GM12878 (cell line): Measurements from ENCODE around the gene CD2AP. TPM values are rescaled to one million over a fixed set of nuclear protein-coding genes. Genes with fewer than 3 reads are reported as not detected.

Experiments used
- ATAC-seq: fragments of 200-7000 bp; cut with Tn5 transposase; 3 replicates; pipeline ENCODE4 v1.9.1; 2020; ENCODE audit warnings: mild to moderate bottlenecking, moderate library complexity
- BruUV-seq: library from RNA; stranded (reverse); fragments of 400-500 nt; replicated peaks from 2 replicates; lab custom pipeline; 2021; lab: Mats Ljungman, UMichigan
- CTCF ChIA-PET: fragments of 300-600 bp; sonication (Branson Sonifier 250); formaldehyde crosslinking; extraction: SDS; loops from one replicate; lab custom pipeline; 2021; ENCODE audit warnings: inconsistent platforms; lab: Yijun Ruan, JAX
- POLR2A ChIA-PET: fragments of 350-600 bp; formaldehyde crosslinking; extraction: SDS; loops from one replicate; lab custom pipeline; 2021; ENCODE audit warnings: inconsistent platforms; lab: Charles Lee
- RAD21 ChIA-PET: fragments of 300-600 bp; sonication (Branson Sonifier 250); formaldehyde crosslinking; loops from one replicate; lab custom pipeline; 2023; ENCODE audit warnings: antibody characterized with exemption; ENCODE audit not compliant: unreplicated experiment; lab: Charles Lee
- SMC1A ChIA-PET: fragments of 300-600 bp; sonication (Branson Sonifier 250); formaldehyde crosslinking; loops from one replicate; lab custom pipeline; 2023; ENCODE audit not compliant: unreplicated experiment, uncharacterized antibody; lab: Charles Lee
- DNase-seq: peaks from one replicate; pipeline ENCODE4 v3.0.0-alpha.2; 2011; ENCODE audit warnings: low read depth, low spot score
- FAIRE-seq: peaks from 3 replicates; lab custom pipeline; 2011; peaks lifted over from hg19 to GRCh38; lab: Jason Lieb, UNC
- H2AFZ ChIP-seq: 2 replicates; pipeline ENCODE4 v1.6.0; 2011; ENCODE audit warnings: low read depth, low read length, control low read depth; ENCODE audit not compliant: control insufficient read depth
- H3K27ac ChIP-seq: 2 replicates; pipeline ENCODE4 v1.5.1; 2011; ENCODE audit warnings: control low read depth; ENCODE audit not compliant: control insufficient read depth, insufficient read depth
- H3K27me3 ChIP-seq, 2 experiments: replicated peaks in 1 of 2; 2 replicates each; pipeline versions ENCODE4 v1.6.0 to v1.6.1; 2011; ENCODE audit warnings: low read length in 1 of 2; ENCODE audit not compliant: control insufficient read depth in 2 of 2, insufficient read depth in 2 of 2
- H3K36me3 ChIP-seq, 2 experiments: 2 replicates each; pipeline ENCODE4 v1.5.1; 2011; ENCODE audit warnings: low read length in 1 of 2; ENCODE audit not compliant: control insufficient read depth in 2 of 2, insufficient read depth in 2 of 2
- H3K4me1 ChIP-seq: 2 replicates; pipeline ENCODE4 v1.6.1; 2011; ENCODE audit warnings: mild to moderate bottlenecking, low read length, moderate library complexity, mixed read lengths; ENCODE audit not compliant: control insufficient read depth, insufficient read depth
- H3K4me2 ChIP-seq: 2 replicates; pipeline ENCODE4 v1.6.0; 2011; ENCODE audit warnings: control low read depth; ENCODE audit not compliant: control insufficient read depth, insufficient read depth
- H3K4me3 ChIP-seq: fragments of 200-600 bp; sonication (generic); 2 replicates; pipeline ENCODE4 v1.5.1; 2016
- H3K79me2 ChIP-seq: 2 replicates; pipeline ENCODE4 v1.6.0; 2011; ENCODE audit warnings: low read length; ENCODE audit not compliant: control insufficient read depth, insufficient read depth
- H3K9ac ChIP-seq: 2 replicates; pipeline ENCODE4 v1.8.0; 2011; ENCODE audit warnings: low read length, control low read depth, mixed read lengths; ENCODE audit not compliant: control insufficient read depth, insufficient read depth
- H3K9me3 ChIP-seq: replicated peaks from 3 replicates; pipeline ENCODE4 v1.5.1; 2011; ENCODE audit warnings: mild to moderate bottlenecking, low read length; ENCODE audit not compliant: control insufficient read depth, insufficient read depth
- H4K20me1 ChIP-seq: 2 replicates; pipeline ENCODE4 v1.6.0; 2011; ENCODE audit not compliant: control insufficient read depth, insufficient read depth
- ASH2L ChIP-seq: fragments of 300-600, 200-600 bp; sonication (generic); IDR thresholded peaks from 2 replicates; pipeline ENCODE4 v1.6.1; 2017; ENCODE audit warnings: low read depth, mild to moderate bottlenecking, borderline replicate concordance
- BCL11A ChIP-seq: IDR thresholded peaks from 2 replicates; pipeline ENCODE4 v1.6.1; 2011; ENCODE audit warnings: low read depth, low read length
- BCLAF1 ChIP-seq: fragments of 450-650 bp; IDR thresholded peaks from 2 replicates; pipeline ENCODE4 v1.6.1; 2017; ENCODE audit warnings: antibody characterized with exemption, mild to moderate bottlenecking, moderate library complexity
- CHD4 ChIP-seq: fragments of 200-600 bp; sonication (generic); IDR thresholded peaks from 2 replicates; pipeline ENCODE4 v1.6.1; 2016; ENCODE audit warnings: mild to moderate bottlenecking
- EP300 ChIP-seq, 2 experiments: fragments of 150-350 bp in 1 of 2; IDR thresholded peaks; 2 replicates each; pipeline ENCODE4 v1.6.1; 2011 to 2012; ENCODE audit warnings: low read depth in 2 of 2, low read length in 2 of 2, borderline replicate concordance in 1 of 2, improper control_type of control experiment in 1 of 2, inconsistent platforms in 1 of 2; ENCODE audit not compliant: control insufficient read depth in 1 of 2
- FOXK2 ChIP-seq: fragments of 450-650 bp; IDR thresholded peaks from 2 replicates; pipeline ENCODE4 v1.6.1; 2017; ENCODE audit warnings: mild to moderate bottlenecking, moderate library complexity
- KAT2A ChIP-seq: conservative IDR thresholded peaks from 2 replicates; pipeline ENCODE4 v1.6.1; 2011; ENCODE audit warnings: low read depth, low read length; ENCODE audit not compliant: control insufficient read depth
- MLLT1 ChIP-seq: fragments of 450-650 bp; IDR thresholded peaks from 2 replicates; pipeline ENCODE4 v1.6.1; 2016; ENCODE audit warnings: mild to moderate bottlenecking
- NR2C1 ChIP-seq: fragments of 450-650 bp; IDR thresholded peaks from 2 replicates; pipeline ENCODE4 v1.6.1; 2017; ENCODE audit warnings: antibody characterized with exemption, mild to moderate bottlenecking, moderate library complexity
- RB1 ChIP-seq: fragments of 450-650 bp; formaldehyde crosslinking; IDR thresholded peaks from 2 replicates; pipeline ENCODE4 v1.6.1; 2017; ENCODE audit warnings: mild to moderate bottlenecking, borderline replicate concordance
- SMC3 ChIP-seq: IDR thresholded peaks from 2 replicates; pipeline ENCODE4 v1.6.1; 2011; ENCODE audit warnings: low read length, improper control_type of control experiment, borderline replicate concordance
- SREBF2 ChIP-seq: IDR thresholded peaks from 2 replicates; pipeline ENCODE4 v1.6.1; 2012; ENCODE audit warnings: mild to moderate bottlenecking, low read length
- STAT3 ChIP-seq: IDR thresholded peaks from 2 replicates; pipeline ENCODE4 v1.6.1; 2011; ENCODE audit warnings: low read depth, low read length, improper control_type of control experiment
- TARDBP ChIP-seq: IDR thresholded peaks from 2 replicates; pipeline ENCODE4 v1.6.1; 2016; ENCODE audit warnings: borderline replicate concordance
- TCF12 ChIP-seq: IDR thresholded peaks from 2 replicates; pipeline ENCODE4 v1.6.1; 2011; ENCODE audit warnings: low read depth, mild to moderate bottlenecking, low read length
- ZBTB33 ChIP-seq: fragments of 450-650 bp; IDR thresholded peaks from 2 replicates; pipeline ENCODE4 v1.6.1; 2017; ENCODE audit warnings: mild to moderate bottlenecking
- ZNF207 ChIP-seq: fragments of 450-650 bp; IDR thresholded peaks from 2 replicates; pipeline ENCODE4 v1.6.1; 2014; ENCODE audit warnings: antibody characterized with exemption, mild to moderate bottlenecking, borderline replicate concordance
- ZNF274 ChIP-seq: IDR thresholded peaks from one replicate; pipeline ENCODE4 v1.8.0; 2011; ENCODE audit not compliant: insufficient read length, insufficient read depth
- ZSCAN29 ChIP-seq: fragments of 450-650 bp; IDR thresholded peaks from 2 replicates; pipeline ENCODE4 v1.6.1; 2017; ENCODE audit warnings: mild to moderate bottlenecking, moderate library complexity
- WGBS: methylation state at CpG from one replicate; pipeline ENCODE4 v1.1.6; 2016; ENCODE audit warnings: low lambda C conversion rate; ENCODE audit not compliant: insufficient replicate concordance, insufficient coverage; ENCODE audit errors: missing lambda C conversion rate; 5-methylcytosine and 5-hydroxymethylcytosine counted together
- in situ Hi-C: fragments of 300-500 bp; cut with MboI; formaldehyde crosslinking; loops from 9 replicates; pipeline ENCODE4 v1.14.3; 2018; ENCODE audit warnings: mixed read lengths
- intact Hi-C: fragments of 100-400 bp; cut with micrococcal nuclease; formaldehyde crosslinking; loops from one replicate; pipeline ENCODE4 v1.14.2; 2022; ENCODE audit not compliant: unreplicated experiment
- polyA plus RNA-seq, 11 experiments: library from polyadenylated mRNA; depleted of rRNA in 4 of 11; unstranded in 6 of 11; stranded (reverse) in 5 of 11; fragments of >200 nt; fragmentation: Nextera tagmentation in 4 of 11; fragmentation: Illumina TruSeq in 1 of 11; extraction: Ambion mirVana in 4 of 11; extraction: Trizol in 1 of 11; gene quantifications; 1 replicate in 1 of 11; 2 replicates in 10 of 11; pipeline versions ENCODE4 v1.2.1 to v1.2.3, GENCODE V29; 2011 to 2016; ENCODE audit warnings: inconsistent platforms in 2 of 11, missing spikeins in 2 of 11, low read depth in 1 of 11
- total RNA-seq, 4 experiments: library from RNA; depleted of rRNA in 3 of 4; stranded (reverse); fragments of >200 nt in 3 of 4; fragmentation: Illumina TruSeq in 1 of 4; extraction: Trizol in 1 of 4; gene quantifications; 2 replicates each; pipeline versions ENCODE4 v1.2.1 to v1.2.3, GENCODE V29; 2013 to 2021

Gene CD2AP
- total and polyA plus RNA-seq, 10 of the 15 experiments (the other 5 are each of a cell fraction or from before 2014, with no cell fraction given), result 5.4 to 46.6 (median 20.9) TPM

GRCh38 chr6:47674673-47675072 lies 197.1 kb downstream of the CD2AP start:
- intact Hi-C loops, result no loop called here
- no peak for ATAC-seq
- H3K36me3 ChIP-seq, result no peaks in the 10 kb centered on the region
- no TSS peak for BruUV-seq
- no peak for TF ChIP-seq ZBTB33
- no peak for TF ChIP-seq CHD4
- TF ChIP-seq ZSCAN29, result no peak
- no peak for TF ChIP-seq BCL11A
- TF ChIP-seq ZNF207, result no peak
- no peak for TF ChIP-seq STAT3
- no peak for TF ChIP-seq EP300 (IDR thresholded peaks at IDR 0.05; ENCODE audit: borderline replicate concordance in 1 of 2, control insufficient read depth in 1 of 2, low read depth in 2 of 2, low read length in 2 of 2)
- TF ChIP-seq TARDBP, result no peak
- TF ChIP-seq BCLAF1, result no peak
- no peak for TF ChIP-seq RB1
- no peak for TF ChIP-seq SMC3
- no peak for TF ChIP-seq TCF12
- TF ChIP-seq SREBF2, result no peak
- TF ChIP-seq KAT2A, result no peak
- no peak for TF ChIP-seq ZNF274
- TF ChIP-seq FOXK2, result no peak
- TF ChIP-seq NR2C1, result no peak
- TF ChIP-seq MLLT1, result no peak
- TF ChIP-seq ASH2L, result no peak
- TF ChIP-seq, all 136 proteins: peak for 0
- Histone ChIP-seq H3K79me2 (no peaks in the 10 kb centered on the region), H3K27ac (no peak overlapping the region), H3K4me3 (no peak overlapping the region), H3K27me3 (no peaks in the 10 kb centered on the region; a peak in 1 of 4 replicates), H3K4me1 (no peaks in the 10 kb centered on the region), H2AFZ (no peak overlapping the region), H4K20me1 (no peaks in the 10 kb centered on the region), H3K4me2 (no peak overlapping the region), H3K9me3 (no peaks in the 10 kb centered on the region; the same call in 2 of the 3 replicates), H3K9ac (no peak overlapping the region)
- in situ Hi-C loops, result no loop called here
- ChIA-PET CTCF (interaction anchor here (1.7 kb wide), 1 partner anchor 106 kb away, joined by 3 read pairs; no protein-coding TSS in a partner anchor), POLR2A (no interaction called here), SMC1A (interaction anchor here (1.5 kb wide), 1 partner anchor 21 kb away, joined by 3 read pairs; no protein-coding TSS in a partner anchor), RAD21 (no interaction called here)
- no peak for FAIRE-seq
- DNase-seq, result no peak
- 39% methylated on average over 3 of the region's 3 CpGs for WGBS
